Activated CD4-positive, alpha-beta T cell treated with anti-CD3 and anti-CD28 coated beads, Interleukin-2, amount 50 U/mL, for 48 hours (primary cell): ENCODE results near the gene SRR.
"Not testable (repeated sequence)": the region's sequence is repeated elsewhere in the genome, so short reads cannot be mapped to it uniquely, and the experiment has no call there.

Experiments
- DNase-seq, 2 experiments: peaks; one replicate each; pipeline ENCODE4 v3.0.0-alpha.2; 2020

The SRR gene

GRCh38 chr17:2295575-2295974 is 8.2 kb upstream of the SRR start:
- no peak for DNase-seq

- DNase-seq = no peak
These were observed 6.7 kb upstream of the SRR start for GRCh38 chr17:2297023-2297422.

- DNase-seq = no peak
These were observed 4.6 kb upstream of the SRR start for GRCh38 chr17:2299136-2299535.

GRCh38 chr17:2299756-2300155 is 4.0 kb upstream of the SRR start:
- no peak for DNase-seq

- DNase-seq = no peak
These were observed 959 bp upstream of the SRR start for GRCh38 chr17:2302778-2303203.

GRCh38 chr17:2304931-2305330 is 1.2 kb downstream of the SRR start:
- no peak for DNase-seq

- no peak for DNase-seq
These were observed 5.8 kb downstream of the SRR start for GRCh38 chr17:2309338-2310154.

GRCh38 chr17:2312736-2313135 is 9.0 kb downstream of the SRR start:
- no peak for DNase-seq

- DNase-seq = not testable (repeated sequence)
These were observed 13.1 kb downstream of the SRR start for GRCh38 chr17:2316916-2317205.

- no peak for DNase-seq
These were observed 14.0 kb downstream of the SRR start for GRCh38 chr17:2317796-2318195.

- no peak for DNase-seq
These were observed 15.3 kb downstream of the SRR start for GRCh38 chr17:2319051-2319450.

GRCh38 chr17:2321399-2321798 is 17.6 kb downstream of the SRR start:
- no peak for DNase-seq

GRCh38 chr17:2323629-2324314 is 20.0 kb downstream of the SRR start:
- DNase-seq = no peak

- no peak for DNase-seq
These were observed 27.6 kb downstream of the SRR start for GRCh38 chr17:2331303-2331702.

GRCh38 chr17:2335726-2336214 is 32.0 kb downstream of the SRR start:
- peak in 1 of 2 experiments; percentile 10 for DNase-seq

GRCh38 chr17:2336215-2336851 is 32.6 kb downstream of the SRR start, which contains the start of gene TSR1:
Gene TSR1 (minus strand): TSS chr17:2336457. CDS start chr17:2336427, 30 bp downstream.
- DNase-seq = peak; percentile 90 to 93

- DNase-seq = peak; percentile 65 to 68
These were observed 33.2 kb downstream of the SRR start, which contains the start of gene SGSM2 for GRCh38 chr17:2336852-2337543. Gene SGSM2 (plus strand): TSS chr17:2337501. CDS start chr17:2337689, 188 bp downstream.

GRCh38 chr17:2337544-2338314 is 34.0 kb downstream of the SRR start:
- peak; percentile 61 to 71 for DNase-seq

- peak in 1 of 2 experiments; percentile 11 for DNase-seq
These were observed 34.5 kb downstream of the SRR start for GRCh38 chr17:2338315-2338657.

- peak; percentile 56 to 68 for DNase-seq
These were observed 39.7 kb downstream of the SRR start for GRCh38 chr17:2343421-2343820.

- no peak for DNase-seq
These were observed 40.8 kb downstream of the SRR start for GRCh38 chr17:2344528-2344927.

GRCh38 chr17:2346475-2346874 is 42.7 kb downstream of the SRR start:
- no peak for DNase-seq
